H9 (cell line): ENCODE results near the gene RNU6-9. TPM values are rescaled to one million over a fixed set of nuclear protein-coding genes. Genes with fewer than 3 reads are reported as not detected.

ENCODE experiments used
- DNase-seq: peaks from one replicate; pipeline ENCODE4 v3.0.0-alpha.2; 2017
- H2AFZ ChIP-seq: one replicate; pipeline ENCODE4 v1.6.1; 2013; ENCODE audit warnings: mild to moderate bottlenecking, low read length, control low read depth, moderate library complexity
- H2AK5ac ChIP-seq: 2 replicates; pipeline ENCODE4 v1.6.1; 2013; ENCODE audit warnings: low read length, control low read depth, mixed read lengths; ENCODE audit not compliant: insufficient read length
- H2BK120ac ChIP-seq: one replicate; pipeline ENCODE4 v1.6.1; 2013; ENCODE audit warnings: low read depth, mild to moderate bottlenecking, low read length, control low read depth, inconsistent platforms; ENCODE audit not compliant: poor library complexity, severe bottlenecking
- H2BK12ac ChIP-seq: 2 replicates; pipeline ENCODE4 v1.6.1; 2013; ENCODE audit warnings: low read length, control low read depth, mixed read lengths, low read depth; ENCODE audit not compliant: insufficient read length
- H2BK15ac ChIP-seq: 2 replicates; pipeline ENCODE4 v1.6.1; 2013; ENCODE audit warnings: low read depth, low read length, control low read depth
- H2BK20ac ChIP-seq: one replicate; pipeline ENCODE4 v1.6.1; 2013; ENCODE audit warnings: low read depth, mild to moderate bottlenecking, low read length, control low read depth, inconsistent platforms; ENCODE audit not compliant: poor library complexity, severe bottlenecking
- H2BK5ac ChIP-seq: 2 replicates; pipeline ENCODE4 v1.6.1; 2013; ENCODE audit warnings: low read length, control low read depth, mixed read lengths; ENCODE audit not compliant: insufficient read length
- H3K14ac ChIP-seq: 2 replicates; pipeline ENCODE4 v1.6.1; 2013; ENCODE audit warnings: low read length, control low read depth; ENCODE audit not compliant: insufficient read depth
- H3K18ac ChIP-seq: 2 replicates; pipeline ENCODE4 v1.6.1; 2013; ENCODE audit warnings: low read depth, mild to moderate bottlenecking, mixed read lengths, low read length, control low read depth; ENCODE audit not compliant: insufficient read length
- H3K23ac ChIP-seq: 2 replicates; pipeline ENCODE4 v1.6.1; 2013; ENCODE audit warnings: low read length, control low read depth, mixed read lengths, low read depth; ENCODE audit not compliant: insufficient read length
- H3K23me2 ChIP-seq: 2 replicates; pipeline ENCODE4 v1.6.1; 2013; ENCODE audit warnings: low read depth, mild to moderate bottlenecking, mixed read lengths, low read length, control low read depth; ENCODE audit not compliant: insufficient read length, poor library complexity, severe bottlenecking
- H3K27ac ChIP-seq: 2 replicates; pipeline ENCODE4 v1.5.1; 2013; ENCODE audit warnings: low read length, control low read depth, mixed read lengths, low read depth; ENCODE audit not compliant: insufficient read length
- H3K27me3 ChIP-seq: 2 replicates; pipeline ENCODE4 v1.6.1; 2013; ENCODE audit warnings: low read length, control low read depth, inconsistent platforms; ENCODE audit not compliant: insufficient read depth
- H3K4ac ChIP-seq: 2 replicates; pipeline ENCODE4 v1.6.1; 2013; ENCODE audit warnings: low read depth, mild to moderate bottlenecking, control low read depth, inconsistent platforms, low read length, moderate library complexity
- H3K4me1 ChIP-seq: 2 replicates; pipeline ENCODE4 v1.6.1; 2013; ENCODE audit warnings: low read length, control low read depth, inconsistent platforms; ENCODE audit not compliant: insufficient read depth
- H3K4me2 ChIP-seq: 2 replicates; pipeline ENCODE4 v1.6.1; 2013; ENCODE audit warnings: low read length, control low read depth, mixed read lengths; ENCODE audit not compliant: insufficient read length, insufficient read depth
- H3K56ac ChIP-seq: 2 replicates; pipeline ENCODE4 v1.6.1; 2013; ENCODE audit warnings: low read depth, mild to moderate bottlenecking, mixed read lengths, low read length, control low read depth; ENCODE audit not compliant: insufficient read length
- H3K79me1 ChIP-seq: 2 replicates; pipeline ENCODE4 v1.6.1; 2013; ENCODE audit warnings: low read depth, mild to moderate bottlenecking, moderate library complexity, low read length, control low read depth, inconsistent platforms; ENCODE audit not compliant: insufficient read depth, poor library complexity, severe bottlenecking
- H3K79me2 ChIP-seq: 2 replicates; pipeline ENCODE4 v1.6.1; 2013; ENCODE audit warnings: low read length, control low read depth, inconsistent platforms; ENCODE audit not compliant: insufficient read depth
- H3K9ac ChIP-seq: 2 replicates; pipeline ENCODE4 v1.6.1; 2013; ENCODE audit warnings: low read length, control low read depth, mixed read lengths; ENCODE audit not compliant: insufficient read length; ENCODE audit errors: extremely low read depth
- H3K9me3 ChIP-seq: one replicate; pipeline ENCODE4 v1.6.1; 2013; ENCODE audit warnings: low read depth, low read length, inconsistent platforms; ENCODE audit not compliant: control insufficient read depth
- H3T11ph ChIP-seq: one replicate; pipeline ENCODE4 v1.6.1; 2013; ENCODE audit warnings: mild to moderate bottlenecking, low read length, control low read depth, inconsistent platforms
- H4K20me1 ChIP-seq: one replicate; pipeline ENCODE4 v1.6.1; 2013; ENCODE audit not compliant: control insufficient read depth, insufficient read length, insufficient read depth
- H4K5ac ChIP-seq: 2 replicates; pipeline ENCODE4 v1.6.1; 2013; ENCODE audit warnings: low read depth, mild to moderate bottlenecking, mixed read lengths, low read length, control low read depth; ENCODE audit not compliant: insufficient read length
- H4K8ac ChIP-seq: replicated peaks from 2 replicates; pipeline ENCODE4 v1.6.1; 2013; ENCODE audit warnings: low read length, control low read depth, mixed read lengths, low read depth; ENCODE audit not compliant: insufficient read length
- H4K91ac ChIP-seq: 2 replicates; pipeline ENCODE4 v1.6.1; 2013; ENCODE audit warnings: low read depth, mild to moderate bottlenecking, moderate library complexity, mixed read lengths, low read length, control low read depth; ENCODE audit not compliant: insufficient read length
- H3K27ac Mint-ChIP-seq, 3 experiments: 2 replicates in 2 of 3; 3 replicates in 1 of 3; pipeline ENCODE4 v1.8.0; 2020 to 2021; ENCODE audit warnings: mixed read lengths in 3 of 3, mild to moderate bottlenecking in 1 of 3, moderate library complexity in 1 of 3
- H3K27me3 Mint-ChIP-seq: 2 replicates; pipeline ENCODE4 v1.8.0; 2021; ENCODE audit warnings: low read depth, mild to moderate bottlenecking, moderate library complexity, mixed read lengths
- H3K36me3 Mint-ChIP-seq, 3 experiments: 2 replicates in 2 of 3; 3 replicates in 1 of 3; pipeline ENCODE4 v1.8.0; 2020 to 2021; ENCODE audit warnings: low read depth in 3 of 3, mixed read lengths in 3 of 3; ENCODE audit not compliant: insufficient read depth in 1 of 3
- H3K4me1 Mint-ChIP-seq, 2 experiments: 2 replicates each; pipeline ENCODE4 v1.8.0; 2020; ENCODE audit warnings: mixed read lengths in 2 of 2
- H3K4me3 Mint-ChIP-seq, 2 experiments: 2 replicates in 1 of 2; 3 replicates in 1 of 2; pipeline ENCODE4 v1.8.0; 2020 to 2021; ENCODE audit warnings: mild to moderate bottlenecking in 2 of 2, mixed read lengths in 2 of 2, moderate library complexity in 1 of 2
- H3K9me3 Mint-ChIP-seq, 2 experiments: 2 replicates in 1 of 2; 3 replicates in 1 of 2; pipeline ENCODE4 v1.8.0; 2020; ENCODE audit warnings: mild to moderate bottlenecking in 2 of 2, mixed read lengths in 2 of 2, moderate library complexity in 1 of 2
- CTCF ChIP-seq: fragments of 200-600 bp; sonication (generic); conservative IDR thresholded peaks from 3 replicates; pipeline ENCODE4 v1.8.0; 2021; ENCODE audit warnings: antibody characterized with exemption, mild to moderate bottlenecking
- WGBS: extraction: QIAGEN DNeasy Blood & Tissue Kit; methylation state at CpG from one replicate; pipeline ENCODE4 v1.1.7; 2013; ENCODE audit warnings: missing lambda C conversion rate, low lambda C conversion rate, mixed read lengths; ENCODE audit not compliant: insufficient read length; ENCODE audit errors: extremely low coverage; 5-methylcytosine and 5-hydroxymethylcytosine counted together
- total RNA-seq: library from RNA; stranded (reverse); gene quantifications from 2 replicates; pipeline ENCODE4 v1.2.1, GENCODE V29; 2021

The RNU6-9 gene
- total RNA-seq, 1 experiment from 2014 or later, result not detected

GRCh38 chr19:920051-920864, 27.0 kb downstream of the RNU6-9 start:
- WGBS, result no CpG with 5 or more reads among the region's 84 CpGs
- H2BK15ac ChIP-seq, result no peak overlapping the region
- H3K79me1 ChIP-seq, result no peaks in the 10 kb centered on the region
- H3K4ac ChIP-seq, result no peak overlapping the region
- Mint-ChIP-seq H3K27me3 (peaks cover 64% of the 10 kb centered on the region), H3K4me1 (peaks cover 5 to 8% of the 10 kb centered on the region in 2 experiments; a peak in 3 of 4 replicates), H3K4me3 (peak overlapping the region; percentile 9 to 69; a peak in 4 of 5 replicates), H3K36me3 (peaks cover 0 to 2% (median 0%) of the 10 kb centered on the region in 3 experiments; a peak in 1 of 7 replicates), H3K9me3 (peaks cover 0 to 3% of the 10 kb centered on the region in 2 experiments; a peak in 2 of 5 replicates), H3K27ac (no peak overlapping the region)
- H4K20me1 ChIP-seq, result no peaks in the 10 kb centered on the region
- no peak overlapping the region for H3K27ac ChIP-seq
- no peak overlapping the region for H3K56ac ChIP-seq
- no peak overlapping the region for H3K14ac ChIP-seq
- H2AK5ac ChIP-seq, result no peak overlapping the region
- no peaks in the 10 kb centered on the region for H3K4me1 ChIP-seq
- no peak overlapping the region for H3K18ac ChIP-seq
- TF ChIP-seq CTCF, result no peak
- H2BK20ac ChIP-seq, result no peak overlapping the region
- no peak for DNase-seq
- H3K79me2 ChIP-seq, result no peaks in the 10 kb centered on the region
- no peak overlapping the region for H4K91ac ChIP-seq
- no peak overlapping the region for H2BK120ac ChIP-seq
- no peak overlapping the region for H2BK5ac ChIP-seq
- peaks cover 19% of the 10 kb centered on the region; the same call in 1 of the 2 replicates for H3K27me3 ChIP-seq
- no peak overlapping the region for H3T11ph ChIP-seq
- H3K23ac ChIP-seq, result no peak overlapping the region
- no peaks in the 10 kb centered on the region for H3K9me3 ChIP-seq
- peaks cover 17% of the 10 kb centered on the region for H3K23me2 ChIP-seq
- H2AFZ ChIP-seq, result no peak overlapping the region
- H4K5ac ChIP-seq, result no peak overlapping the region
- H4K8ac ChIP-seq, result no peak overlapping the region
- no peak overlapping the region for H3K9ac ChIP-seq
- no peak overlapping the region for H2BK12ac ChIP-seq
- peak overlapping the region; percentile 23 for H3K4me2 ChIP-seq
